KMS-11 (cell line): Measurements from ENCODE around the gene UCK2.

Experiments
- H2AFZ ChIP-seq: fragments of 200-600 bp; sonication (generic); 2 replicates; pipeline ENCODE4 v1.6.1; 2016; ENCODE audit warnings: antibody characterized with exemption, mixed run types, low read depth
- H3K27ac ChIP-seq: fragments of 200-600 bp; sonication (generic); 2 replicates; pipeline ENCODE4 v1.6.1; 2016; ENCODE audit warnings: mild to moderate bottlenecking, mixed run types
- H3K27me3 ChIP-seq: fragments of 200-600 bp; sonication (generic); 2 replicates; pipeline ENCODE4 v1.6.1; 2017; ENCODE audit warnings: mild to moderate bottlenecking, low read depth, mixed run types, moderate library complexity; ENCODE audit not compliant: insufficient read depth
- H3K36me3 ChIP-seq: fragments of 200-600 bp; sonication (generic); 2 replicates; pipeline ENCODE4 v1.6.1; 2017; ENCODE audit warnings: mild to moderate bottlenecking, mixed run types; ENCODE audit not compliant: insufficient read depth
- H3K4me1 ChIP-seq: fragments of 200-600 bp; sonication (generic); 2 replicates; pipeline ENCODE4 v1.6.1; 2016; ENCODE audit warnings: mild to moderate bottlenecking, low read depth, mixed run types; ENCODE audit not compliant: poor library complexity, severe bottlenecking
- H3K4me2 ChIP-seq: fragments of 200-600 bp; sonication (generic); 2 replicates; pipeline ENCODE4 v1.7.0; 2016; ENCODE audit warnings: mild to moderate bottlenecking, mixed run types
- H3K4me3 ChIP-seq: fragments of 200-600 bp; sonication (generic); IDR thresholded peaks from 2 replicates; pipeline ENCODE4 v1.6.1; 2017; ENCODE audit warnings: low read depth, low read length, mixed read lengths; ENCODE audit not compliant: insufficient read depth
- H3K79me2 ChIP-seq: fragments of 200-600 bp; sonication (generic); 2 replicates; pipeline ENCODE4 v1.6.1; 2016; ENCODE audit warnings: low read depth, mixed run types; ENCODE audit not compliant: insufficient read depth
- H3K9ac ChIP-seq: fragments of 200-600 bp; sonication (generic); 2 replicates; pipeline ENCODE4 v1.6.1; 2016; ENCODE audit warnings: mild to moderate bottlenecking, mixed run types
- H4K20me1 ChIP-seq: fragments of 200-600 bp; sonication (generic); 2 replicates; pipeline ENCODE4 v1.6.1; 2016; ENCODE audit warnings: mild to moderate bottlenecking, mixed run types; ENCODE audit not compliant: insufficient read depth
- CTCF ChIP-seq: fragments of 200-600 bp; sonication (generic); conservative IDR thresholded peaks from 2 replicates; pipeline ENCODE4 v1.6.1; 2017; ENCODE audit warnings: low read depth, mild to moderate bottlenecking, antibody characterized with exemption, low read length, moderate library complexity, mixed read lengths

The UCK2 gene

GRCh38 chr1:165893507-165893906 lies 66.1 kb downstream of the UCK2 start:
- Histone ChIP-seq H2AFZ (no peak overlapping the region), H3K27me3 (no peaks in the 10 kb centered on the region), H3K27ac (no peak overlapping the region), H3K4me1 (no peaks in the 10 kb centered on the region), H3K79me2 (peaks cover 38% of the 10 kb centered on the region; the same call in 1 of the 2 replicates), H3K36me3 (peaks cover 5% of the 10 kb centered on the region; the same call in 1 of the 2 replicates), H3K4me2 (no peak overlapping the region), H4K20me1 (peaks cover 13% of the 10 kb centered on the region), H3K4me3 (no peak overlapping the region), H3K9ac (no peak overlapping the region)
- TF ChIP-seq CTCF, result no peak

- no peak overlapping the region for H3K27ac ChIP-seq
- no peaks in the 10 kb centered on the region for H3K27me3 ChIP-seq
- no peak overlapping the region for H2AFZ ChIP-seq
- H3K4me1 ChIP-seq, result no peaks in the 10 kb centered on the region
- peaks cover 5% of the 10 kb centered on the region; the same call in 1 of the 2 replicates for H4K20me1 ChIP-seq
- H3K9ac ChIP-seq, result no peak overlapping the region
- peaks cover 27% of the 10 kb centered on the region; the same call in 1 of the 2 replicates for H3K79me2 ChIP-seq
- H3K4me2 ChIP-seq, result no peak overlapping the region
- no peak for TF ChIP-seq CTCF
- H3K4me3 ChIP-seq, result no peak overlapping the region
- H3K36me3 ChIP-seq, result peaks cover 5% of the 10 kb centered on the region; the same call in 1 of the 2 replicates
These were observed 67.2 kb downstream of the UCK2 start for GRCh38 chr1:165894591-165894990.

DNA sequence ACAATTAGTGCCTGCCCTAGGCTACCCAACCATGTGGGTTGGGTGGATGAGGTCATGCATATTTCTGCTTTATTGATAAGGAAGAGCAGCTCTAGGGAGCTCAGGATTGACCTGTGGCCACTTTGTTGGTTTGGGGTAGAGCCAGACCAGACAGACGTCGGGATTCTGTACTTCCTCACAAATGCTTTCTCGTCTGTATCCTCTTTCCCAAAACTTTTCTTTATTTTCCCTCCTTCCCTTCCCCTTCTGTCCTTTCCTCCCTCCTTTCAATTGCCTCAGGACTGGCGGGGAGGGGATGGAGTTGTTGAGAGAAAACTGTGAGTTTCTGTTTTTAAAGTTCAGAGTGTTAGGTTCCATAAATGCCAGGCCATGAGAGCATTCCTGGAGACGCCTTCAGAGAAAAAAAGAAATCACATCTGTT lies 68.0 kb downstream of the UCK2 start:
- H4K20me1 ChIP-seq, result peaks cover 4% of the 10 kb centered on the region; the same call in 1 of the 2 replicates
- no peak overlapping the region for H3K4me2 ChIP-seq
- no peak overlapping the region for H2AFZ ChIP-seq
- no peak for TF ChIP-seq CTCF
- H3K4me3 ChIP-seq, result no peak overlapping the region
- H3K36me3 ChIP-seq, result peaks cover 5% of the 10 kb centered on the region; the same call in 1 of the 2 replicates
- peaks cover 18% of the 10 kb centered on the region; the same call in 1 of the 2 replicates for H3K79me2 ChIP-seq
- H3K27ac ChIP-seq, result no peak overlapping the region
- H3K4me1 ChIP-seq, result no peaks in the 10 kb centered on the region
- H3K9ac ChIP-seq, result no peak overlapping the region
- H3K27me3 ChIP-seq, result no peaks in the 10 kb centered on the region

GRCh38 chr1:165896277-165896676 lies 68.9 kb downstream of the UCK2 start:
- Histone ChIP-seq H3K79me2 (peaks cover 15% of the 10 kb centered on the region; the same call in 1 of the 2 replicates), H3K4me2 (no peak overlapping the region), H3K36me3 (peaks cover 5% of the 10 kb centered on the region; the same call in 1 of the 2 replicates)

More at GRCh38 chr1:165896277-165896676, 68.9 kb downstream of the UCK2 start:
- no peak overlapping the region for H3K9ac ChIP-seq
- no peaks in the 10 kb centered on the region for H3K4me1 ChIP-seq
- H2AFZ ChIP-seq, result no peak overlapping the region
- TF ChIP-seq CTCF, result no peak
- peaks cover 4% of the 10 kb centered on the region; the same call in 1 of the 2 replicates for H4K20me1 ChIP-seq
- H3K27me3 ChIP-seq, result no peaks in the 10 kb centered on the region
- H3K4me3 ChIP-seq, result no peak overlapping the region
- no peak overlapping the region for H3K27ac ChIP-seq
